Limb (tissue), 2 donors: ENCODE measurements around the gene MEF2A.
"Not testable (repeated sequence)": the region's sequence is repeated elsewhere in the genome, so short reads cannot be mapped to it uniquely, and the experiment has no call there.

Experiments used
- DNase-seq, 2 donors: peaks; one replicate each; pipeline ENCODE4 v3.0.0-alpha.2; 2016; ENCODE audit errors: extremely low spot score in 2 of 2

MEF2A gene

GRCh38 chr15:99728916-99729315 lies 163.1 kb downstream of the MEF2A start:
- no peak for DNase-seq

- DNase-seq: no peak
Observed at GRCh38 chr15:99729327-99729726, 163.5 kb downstream of the MEF2A start.

GRCh38 chr15:99729920-99730319 lies 164.1 kb downstream of the MEF2A start:
- peak; percentile 58 to 66 for DNase-seq

- no peak for DNase-seq
Observed at GRCh38 chr15:99731336-99732123, 165.7 kb downstream of the MEF2A start.

GRCh38 chr15:99732124-99732750 lies 166.5 kb downstream of the MEF2A start:
- DNase-seq: no peak

- no peak for DNase-seq
Observed at GRCh38 chr15:99732751-99733267, 167.0 kb downstream of the MEF2A start.

- peak; percentile 95 to 99 for DNase-seq
Observed at GRCh38 chr15:99733268-99734039, 167.7 kb downstream of the MEF2A start, which contains the start of gene LYSMD4. TSS of gene LYSMD4 (minus strand) at chr15:99733437. CDS start at chr15:99731999, 1,438 bp downstream.

GRCh38 chr15:99734040-99734291 lies 168.2 kb downstream of the MEF2A start:
- DNase-seq: not testable (repeated sequence)

- no peak for DNase-seq
Observed at GRCh38 chr15:99734575-99734974, 168.8 kb downstream of the MEF2A start.

GRCh38 chr15:99735868-99736267 lies 170.1 kb downstream of the MEF2A start:
- no peak for DNase-seq

GRCh38 chr15:99736702-99737101 lies 170.9 kb downstream of the MEF2A start:
- no peak for DNase-seq

GRCh38 chr15:99738021-99738847 lies 172.4 kb downstream of the MEF2A start:
- DNase-seq: no peak

- no peak for DNase-seq
Observed at GRCh38 chr15:99741835-99742234, 176.1 kb downstream of the MEF2A start.

- DNase-seq: no peak
Observed at GRCh38 chr15:99744142-99744541, 178.4 kb downstream of the MEF2A start.

- no peak for DNase-seq
Observed at GRCh38 chr15:99745370-99746086, 179.7 kb downstream of the MEF2A start.

GRCh38 chr15:99749386-99749785 lies 183.6 kb downstream of the MEF2A start:
- DNase-seq: no peak

- not testable (repeated sequence) for DNase-seq
Observed at GRCh38 chr15:99750326-99750725, 184.5 kb downstream of the MEF2A start.

- no peak for DNase-seq
Observed at GRCh38 chr15:99752556-99752955, 186.8 kb downstream of the MEF2A start.

GRCh38 chr15:99753066-99753465 lies 187.3 kb downstream of the MEF2A start:
- DNase-seq: no peak

GRCh38 chr15:99755692-99756409 lies 190.1 kb downstream of the MEF2A start:
- peak; percentile 36 to 82 for DNase-seq
